AG04449 (cell line): ENCODE results near the gene WFIKKN1.

Source experiments
- CTCF ChIA-PET: fragments of 350-600 bp; formaldehyde crosslinking; extraction: SDS; loops from one replicate; lab custom pipeline; 2021; ENCODE audit warnings: antibody characterized with exemption; lab: Yijun Ruan, JAX
- POLR2A ChIA-PET: fragments of 400-600, 350-600 bp; formaldehyde crosslinking; extraction: SDS; loops from one replicate; lab custom pipeline; 2020; ENCODE audit warnings: antibody characterized with exemption, inconsistent platforms; lab: Yijun Ruan, JAX
- DNase-seq: peaks from one replicate; pipeline ENCODE4 v3.0.0-alpha.2; 2010; ENCODE audit warnings: low read depth, low spot score
- H3K4me3 ChIP-seq: 2 replicates; pipeline ENCODE4 v1.5.1; 2011; ENCODE audit warnings: low read depth, mild to moderate bottlenecking, control low read depth, low read length
- CTCF ChIP-seq: IDR thresholded peaks from one replicate; pipeline ENCODE4 v1.5.1; 2011; ENCODE audit warnings: mild to moderate bottlenecking, moderate library complexity, low read length, control low read depth, inconsistent platforms; ENCODE audit not compliant: insufficient read depth; ENCODE audit errors: missing control alignments

Gene WFIKKN1

GRCh38 chr16:629185-629832 is 1.5 kb upstream of the WFIKKN1 start:
- ChIA-PET POLR2A (no interaction called here), CTCF (no interaction called here)
- no peak for DNase-seq
- H3K4me3 ChIP-seq = no peak overlapping the region
- TF ChIP-seq CTCF = no peak

DNA sequence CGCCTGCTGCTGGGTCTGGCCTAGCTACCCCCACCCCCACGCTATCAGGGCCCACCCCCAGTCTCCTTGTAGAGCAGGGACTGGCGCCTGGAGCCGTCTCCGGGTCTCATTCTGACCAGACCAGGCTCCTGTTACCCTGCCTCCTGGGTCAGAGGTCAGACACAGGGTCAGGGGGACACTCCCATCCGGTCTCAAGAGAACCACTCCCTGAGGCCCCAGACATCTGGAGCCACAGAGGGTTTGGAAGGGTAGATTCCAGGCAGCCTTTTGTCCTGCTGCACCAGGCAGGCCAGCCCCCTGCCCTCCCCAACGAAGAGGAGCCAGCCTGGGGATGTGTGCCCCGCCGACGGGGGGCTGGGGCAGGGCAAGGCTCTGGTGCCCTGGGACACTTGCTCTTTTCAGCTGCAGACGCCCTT is 944 bp upstream of the WFIKKN1 start:
- no peak overlapping the region for H3K4me3 ChIP-seq
- ChIA-PET POLR2A (no interaction called here), CTCF (no interaction called here)
- no peak for TF ChIP-seq CTCF
- DNase-seq = no peak

DNA sequence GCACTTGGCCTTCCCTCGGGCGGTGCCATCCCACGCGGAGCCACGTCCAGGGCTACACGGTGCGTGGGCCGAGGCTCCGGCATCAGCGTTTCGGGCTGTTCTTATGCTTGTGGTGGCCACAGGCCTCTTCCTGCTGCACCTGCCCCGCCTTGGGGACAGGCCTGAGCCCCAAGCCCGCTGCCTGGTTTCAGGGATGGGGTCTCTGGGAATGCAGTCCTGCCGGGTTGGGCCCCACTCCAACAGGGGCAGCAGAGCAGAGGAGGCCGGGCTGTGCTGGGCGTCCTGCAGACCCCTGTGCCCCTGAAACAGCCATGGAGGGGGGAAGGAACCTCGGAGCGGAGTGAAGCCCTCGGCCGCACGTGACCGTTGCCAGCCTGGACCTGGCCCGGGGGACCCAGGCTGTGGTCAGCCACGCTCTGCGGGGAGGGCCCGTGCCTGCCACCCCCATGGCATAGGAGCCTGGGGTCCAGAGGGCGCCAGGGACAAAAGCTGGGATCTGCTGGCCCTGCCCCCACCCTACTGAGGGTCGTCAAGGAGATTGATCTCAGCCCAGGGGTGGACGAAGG is 453 bp upstream of the WFIKKN1 start:
- H3K4me3 ChIP-seq = no peak overlapping the region
- POLR2A ChIA-PET = no interaction called here
- CTCF ChIA-PET = no interaction called here

GRCh38 chr16:631808-632358 is 1.1 kb downstream of the WFIKKN1 start:
- DNase-seq = no peak
- TF ChIP-seq CTCF = no peak
- ChIA-PET CTCF (no interaction called here), POLR2A (no interaction called here)
- H3K4me3 ChIP-seq = no peak overlapping the region

More for the DNA sequence above, 453 bp upstream of the WFIKKN1 start:
- DNase-seq = no peak
- TF ChIP-seq CTCF = no peak

- no peak for DNase-seq
- ChIA-PET POLR2A (no interaction called here), CTCF (no interaction called here)
- no peak for TF ChIP-seq CTCF
- no peak overlapping the region for H3K4me3 ChIP-seq
These were observed 1.9 kb downstream of the WFIKKN1 start for GRCh38 chr16:632486-633335.
